Mammary epithelial cell (primary cell): ENCODE data around the gene ORAI2.

ENCODE experiments used
- CTCF ChIP-seq, 2 donors: IDR thresholded peaks in 1 of 2; conservative IDR thresholded peaks in 1 of 2; 2 replicates each; pipeline ENCODE4 v1.5.1; 2011 to 2012; ENCODE audit warnings: inconsistent platforms in 2 of 2, low read length in 2 of 2, mild to moderate bottlenecking in 2 of 2, control low read depth in 1 of 2, low read depth in 1 of 2; ENCODE audit not compliant: insufficient read depth in 1 of 2; ENCODE audit errors: extremely low read depth in 1 of 2
- EZH2 ChIP-seq: IDR thresholded peaks from 2 replicates; pipeline ENCODE4 v1.6.1; 2012; ENCODE audit warnings: low read length, inconsistent platforms, borderline replicate concordance

- TF ChIP-seq EZH2 = no peak
- TF ChIP-seq CTCF (conservative IDR thresholded peaks at IDR 0.05 in 1 of 2, IDR thresholded peaks at IDR 0.05 in 1 of 2; ENCODE audit: extremely low read depth in 1 of 2, insufficient read depth in 1 of 2, low read depth in 1 of 2, low read length in 2 of 2) = no peak
These were observed 745 bp upstream of the ORAI2 start for GRCh38 chr7:102432442-102433218.
